HepG2 (cell line): ENCODE data around the gene INSR. TPM values are rescaled to one million over a fixed set of nuclear protein-coding genes. Genes with fewer than 3 reads are reported as not detected.

Experiments used
- GTF2F1 ChIP-seq: fragments of 150-350 bp; IDR thresholded peaks from 2 replicates; pipeline ENCODE4 v1.6.1; 2014; ENCODE audit warnings: low read length
- KDM2A ChIP-seq: sonication (generic); formaldehyde crosslinking; IDR thresholded peaks from 2 replicates; pipeline ENCODE4 v1.4.0; 2020; ENCODE audit warnings: low read depth, missing genetic modification reagents, borderline replicate concordance
- NFE2L1 ChIP-seq: sonication (generic); formaldehyde crosslinking; IDR thresholded peaks from 2 replicates; pipeline ENCODE4 v1.4.0; 2020; ENCODE audit warnings: missing genetic modification reagents, mild to moderate bottlenecking, borderline replicate concordance
- SP1 ChIP-seq, 2 experiments: fragments of 450-650 bp in 1 of 2; sonication (generic) in 1 of 2; formaldehyde crosslinking in 1 of 2; IDR thresholded peaks; 2 replicates each; pipeline versions ENCODE4 v1.4.0 to v1.6.1; 2016 to 2020; ENCODE audit warnings: missing genetic modification reagents in 1 of 2
- TGIF2 ChIP-seq: IDR thresholded peaks from 2 replicates; pipeline ENCODE4 v1.6.1; 2016; ENCODE audit warnings: control low read depth, missing compliant biosample characterization
- ZFP41 ChIP-seq: sonication (generic); formaldehyde crosslinking; IDR thresholded peaks from 2 replicates; pipeline ENCODE4 v1.4.0; 2020; ENCODE audit warnings: mild to moderate bottlenecking, missing genetic modification reagents, borderline replicate concordance
- ZNF547 ChIP-seq: sonication (generic); formaldehyde crosslinking; IDR thresholded peaks from 2 replicates; pipeline ENCODE4 v1.5.1; 2020; ENCODE audit warnings: mild to moderate bottlenecking, missing genetic modification reagents
- ZNF558 ChIP-seq: sonication (generic); formaldehyde crosslinking; IDR thresholded peaks from 2 replicates; pipeline ENCODE4 v1.9.0; 2022; ENCODE audit warnings: mild to moderate bottlenecking, missing genetic modification reagents, borderline replicate concordance
- polyA plus RNA-seq, 8 experiments: library from polyadenylated mRNA; depleted of rRNA in 3 of 8; stranded (reverse) in 7 of 8; unstranded in 1 of 8; fragments of >200 nt; fragmentation: Illumina TruSeq in 4 of 8; extraction: Trizol in 4 of 8; gene quantifications; 2 replicates each; pipeline versions ENCODE4 v1.2.1 to v1.2.3, GENCODE V29; 2011 to 2016; ENCODE audit warnings: low read depth in 4 of 8, missing spikeins in 1 of 8, mixed read lengths in 1 of 8; ENCODE audit not compliant: insufficient read depth in 1 of 8
- total RNA-seq, 5 experiments: library from RNA; depleted of rRNA; stranded (reverse); fragments of >200 nt; fragmentation: Illumina TruSeq; extraction: Trizol; gene quantifications; 2 replicates each; pipeline ENCODE4 v1.2.3, GENCODE V29; 2016; ENCODE audit warnings: low read depth in 1 of 5
- TF ChIP-seq, protein P1 (sequence below): sonication (generic); formaldehyde crosslinking; conservative IDR thresholded peaks from 2 replicates; pipeline ENCODE4 v1.4.0; 2020; ENCODE audit warnings: mild to moderate bottlenecking, missing genetic modification reagents, moderate library complexity
- TF ChIP-seq, protein P2 (sequence below): sonication (generic); formaldehyde crosslinking; IDR thresholded peaks from 2 replicates; pipeline ENCODE4 v1.4.0; 2020; ENCODE audit warnings: missing genetic modification reagents, mild to moderate bottlenecking, borderline replicate concordance
- TF ChIP-seq, protein P3 (sequence below): sonication (generic); formaldehyde crosslinking; IDR thresholded peaks from 2 replicates; pipeline ENCODE4 v1.5.0; 2020; ENCODE audit warnings: mild to moderate bottlenecking, missing genetic modification reagents, borderline replicate concordance
- TF ChIP-seq, protein P4 (sequence below): sonication (generic); formaldehyde crosslinking; conservative IDR thresholded peaks from 2 replicates; pipeline ENCODE4 v1.4.0; 2020; ENCODE audit warnings: missing genetic modification reagents

The INSR gene
- total and polyA plus RNA-seq, 2 of the 13 experiments (the other 11 are each of a cell fraction or from before 2014, with no cell fraction given) = 24.2 to 29.8 TPM

DNA sequence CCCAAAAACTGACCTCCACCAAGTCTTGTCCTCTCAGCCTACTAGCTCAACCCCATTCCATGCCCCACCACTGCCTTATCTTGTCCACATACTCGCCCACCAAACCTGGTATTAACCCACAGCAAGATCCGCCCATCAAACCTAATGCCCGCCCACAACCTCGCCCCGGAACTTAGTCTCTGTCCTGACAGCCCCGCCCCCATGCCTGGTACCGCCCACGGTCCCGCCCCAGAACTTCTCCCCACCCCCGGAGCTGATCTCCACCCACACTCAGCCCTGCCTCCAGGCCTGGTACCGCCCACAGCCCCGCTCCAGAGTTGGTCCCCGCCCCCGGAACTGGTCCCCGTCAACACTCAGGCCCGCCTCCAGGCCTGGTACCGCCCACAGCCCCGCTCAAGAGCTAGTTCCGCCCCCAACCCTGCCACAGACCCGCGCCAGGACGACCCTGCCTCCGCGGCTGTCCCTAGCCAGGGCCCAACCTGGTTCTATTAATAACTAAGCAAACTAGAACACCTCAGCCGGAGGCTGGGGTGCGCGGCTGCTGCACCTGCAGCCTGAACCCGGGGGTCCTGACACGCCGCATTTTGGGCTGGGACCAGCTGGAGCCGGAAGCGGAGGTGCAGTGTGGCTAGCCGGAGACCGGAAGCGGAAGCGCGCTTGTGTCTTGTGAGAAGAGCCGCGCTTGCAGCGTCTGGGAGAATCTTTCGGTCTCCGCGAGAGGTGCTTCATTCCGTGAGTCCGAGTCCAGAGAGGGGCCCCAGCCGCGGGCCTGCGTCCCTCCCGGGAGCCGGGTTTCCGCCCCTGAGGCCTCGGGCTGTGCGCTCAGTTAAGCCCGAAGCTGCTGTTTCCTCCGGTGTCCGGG lies 224.9 kb downstream of the INSR start, which contains the start of gene ZNF557 (continued):
- TF ChIP-seq NFE2L1 (CRISPR knock-in tag) (0 out of 2 replicates have a peak, but pooled peaks have one; percentile 16), GTF2F1 (no peak), ZFP41 (CRISPR knock-in tag) (0 out of 2 replicates have a peak, but pooled peaks have one; percentile 40), ZNF558 (CRISPR knock-in tag) (0 out of 2 replicates have a peak, but pooled peaks have one; percentile 25), KDM2A (CRISPR knock-in tag) (peak; percentile 67), SP1 (IDR thresholded peaks at IDR 0.05) (peak; percentile 20; the same call in 1 of the 2 replicates), SP1 (CRISPR knock-in tag; IDR thresholded peaks at IDR 0.05) (peak; percentile 47), ZNF547 (CRISPR knock-in tag) (0 out of 2 replicates have a peak, but pooled peaks have one; percentile 57), TGIF2 (CRISPR knock-in tag) (peak; percentile 66; the same call in 1 of the 2 replicates)
- TF ChIP-seq, protein P1, sequence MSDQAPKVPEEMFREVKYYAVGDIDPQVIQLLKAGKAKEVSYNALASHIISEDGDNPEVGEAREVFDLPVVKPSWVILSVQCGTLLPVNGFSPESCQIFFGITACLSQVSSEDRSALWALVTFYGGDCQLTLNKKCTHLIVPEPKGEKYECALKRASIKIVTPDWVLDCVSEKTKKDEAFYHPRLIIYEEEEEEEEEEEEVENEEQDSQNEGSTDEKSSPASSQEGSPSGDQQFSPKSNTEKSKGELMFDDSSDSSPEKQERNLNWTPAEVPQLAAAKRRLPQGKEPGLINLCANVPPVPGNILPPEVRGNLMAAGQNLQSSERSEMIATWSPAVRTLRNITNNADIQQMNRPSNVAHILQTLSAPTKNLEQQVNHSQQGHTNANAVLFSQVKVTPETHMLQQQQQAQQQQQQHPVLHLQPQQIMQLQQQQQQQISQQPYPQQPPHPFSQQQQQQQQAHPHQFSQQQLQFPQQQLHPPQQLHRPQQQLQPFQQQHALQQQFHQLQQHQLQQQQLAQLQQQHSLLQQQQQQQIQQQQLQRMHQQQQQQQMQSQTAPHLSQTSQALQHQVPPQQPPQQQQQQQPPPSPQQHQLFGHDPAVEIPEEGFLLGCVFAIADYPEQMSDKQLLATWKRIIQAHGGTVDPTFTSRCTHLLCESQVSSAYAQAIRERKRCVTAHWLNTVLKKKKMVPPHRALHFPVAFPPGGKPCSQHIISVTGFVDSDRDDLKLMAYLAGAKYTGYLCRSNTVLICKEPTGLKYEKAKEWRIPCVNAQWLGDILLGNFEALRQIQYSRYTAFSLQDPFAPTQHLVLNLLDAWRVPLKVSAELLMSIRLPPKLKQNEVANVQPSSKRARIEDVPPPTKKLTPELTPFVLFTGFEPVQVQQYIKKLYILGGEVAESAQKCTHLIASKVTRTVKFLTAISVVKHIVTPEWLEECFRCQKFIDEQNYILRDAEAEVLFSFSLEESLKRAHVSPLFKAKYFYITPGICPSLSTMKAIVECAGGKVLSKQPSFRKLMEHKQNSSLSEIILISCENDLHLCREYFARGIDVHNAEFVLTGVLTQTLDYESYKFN = peak; percentile 23; the same call in 1 of the 2 replicates
- TF ChIP-seq, protein P2, sequence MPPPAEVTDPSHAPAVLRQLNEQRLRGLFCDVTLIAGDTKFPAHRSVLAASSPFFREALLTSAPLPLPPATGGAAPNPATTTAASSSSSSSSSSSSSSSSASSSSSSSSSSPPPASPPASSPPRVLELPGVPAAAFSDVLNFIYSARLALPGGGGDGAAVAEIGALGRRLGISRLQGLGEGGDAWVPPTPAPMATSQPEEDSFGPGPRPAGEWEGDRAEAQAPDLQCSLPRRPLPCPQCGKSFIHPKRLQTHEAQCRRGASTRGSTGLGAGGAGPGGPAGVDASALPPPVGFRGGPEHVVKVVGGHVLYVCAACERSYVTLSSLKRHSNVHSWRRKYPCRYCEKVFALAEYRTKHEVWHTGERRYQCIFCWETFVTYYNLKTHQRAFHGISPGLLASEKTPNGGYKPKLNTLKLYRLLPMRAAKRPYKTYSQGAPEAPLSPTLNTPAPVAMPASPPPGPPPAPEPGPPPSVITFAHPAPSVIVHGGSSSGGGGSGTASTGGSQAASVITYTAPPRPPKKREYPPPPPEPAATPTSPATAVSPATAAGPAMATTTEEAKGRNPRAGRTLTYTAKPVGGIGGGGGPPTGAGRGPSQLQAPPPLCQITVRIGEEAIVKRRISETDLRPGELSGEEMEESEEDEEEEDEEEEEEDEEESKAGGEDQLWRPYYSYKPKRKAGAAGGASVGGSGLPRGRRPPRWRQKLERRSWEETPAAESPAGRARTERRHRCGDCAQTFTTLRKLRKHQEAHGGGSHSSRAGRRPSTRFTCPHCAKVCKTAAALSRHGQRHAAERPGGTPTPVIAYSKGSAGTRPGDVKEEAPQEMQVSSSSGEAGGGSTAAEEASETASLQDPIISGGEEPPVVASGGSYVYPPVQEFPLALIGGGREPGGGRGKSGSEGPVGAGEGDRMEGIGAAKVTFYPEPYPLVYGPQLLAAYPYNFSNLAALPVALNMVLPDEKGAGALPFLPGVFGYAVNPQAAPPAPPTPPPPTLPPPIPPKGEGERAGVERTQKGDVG (CRISPR knock-in tag) = no peak
- TF ChIP-seq, protein P3, sequence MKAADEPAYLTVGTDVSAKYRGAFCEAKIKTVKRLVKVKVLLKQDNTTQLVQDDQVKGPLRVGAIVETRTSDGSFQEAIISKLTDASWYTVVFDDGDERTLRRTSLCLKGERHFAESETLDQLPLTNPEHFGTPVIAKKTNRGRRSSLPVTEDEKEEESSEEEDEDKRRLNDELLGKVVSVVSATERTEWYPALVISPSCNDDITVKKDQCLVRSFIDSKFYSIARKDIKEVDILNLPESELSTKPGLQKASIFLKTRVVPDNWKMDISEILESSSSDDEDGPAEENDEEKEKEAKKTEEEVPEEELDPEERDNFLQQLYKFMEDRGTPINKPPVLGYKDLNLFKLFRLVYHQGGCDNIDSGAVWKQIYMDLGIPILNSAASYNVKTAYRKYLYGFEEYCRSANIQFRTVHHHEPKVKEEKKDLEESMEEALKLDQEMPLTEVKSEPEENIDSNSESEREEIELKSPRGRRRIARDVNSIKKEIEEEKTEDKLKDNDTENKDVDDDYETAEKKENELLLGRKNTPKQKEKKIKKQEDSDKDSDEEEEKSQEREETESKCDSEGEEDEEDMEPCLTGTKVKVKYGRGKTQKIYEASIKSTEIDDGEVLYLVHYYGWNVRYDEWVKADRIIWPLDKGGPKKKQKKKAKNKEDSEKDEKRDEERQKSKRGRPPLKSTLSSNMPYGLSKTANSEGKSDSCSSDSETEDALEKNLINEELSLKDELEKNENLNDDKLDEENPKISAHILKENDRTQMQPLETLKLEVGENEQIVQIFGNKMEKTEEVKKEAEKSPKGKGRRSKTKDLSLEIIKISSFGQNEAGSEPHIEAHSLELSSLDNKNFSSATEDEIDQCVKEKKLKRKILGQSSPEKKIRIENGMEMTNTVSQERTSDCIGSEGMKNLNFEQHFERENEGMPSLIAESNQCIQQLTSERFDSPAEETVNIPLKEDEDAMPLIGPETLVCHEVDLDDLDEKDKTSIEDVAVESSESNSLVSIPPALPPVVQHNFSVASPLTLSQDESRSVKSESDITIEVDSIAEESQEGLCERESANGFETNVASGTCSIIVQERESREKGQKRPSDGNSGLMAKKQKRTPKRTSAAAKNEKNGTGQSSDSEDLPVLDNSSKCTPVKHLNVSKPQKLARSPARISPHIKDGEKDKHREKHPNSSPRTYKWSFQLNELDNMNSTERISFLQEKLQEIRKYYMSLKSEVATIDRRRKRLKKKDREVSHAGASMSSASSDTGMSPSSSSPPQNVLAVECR (CRISPR knock-in tag) = peak; percentile 98
- TF ChIP-seq, protein P4, sequence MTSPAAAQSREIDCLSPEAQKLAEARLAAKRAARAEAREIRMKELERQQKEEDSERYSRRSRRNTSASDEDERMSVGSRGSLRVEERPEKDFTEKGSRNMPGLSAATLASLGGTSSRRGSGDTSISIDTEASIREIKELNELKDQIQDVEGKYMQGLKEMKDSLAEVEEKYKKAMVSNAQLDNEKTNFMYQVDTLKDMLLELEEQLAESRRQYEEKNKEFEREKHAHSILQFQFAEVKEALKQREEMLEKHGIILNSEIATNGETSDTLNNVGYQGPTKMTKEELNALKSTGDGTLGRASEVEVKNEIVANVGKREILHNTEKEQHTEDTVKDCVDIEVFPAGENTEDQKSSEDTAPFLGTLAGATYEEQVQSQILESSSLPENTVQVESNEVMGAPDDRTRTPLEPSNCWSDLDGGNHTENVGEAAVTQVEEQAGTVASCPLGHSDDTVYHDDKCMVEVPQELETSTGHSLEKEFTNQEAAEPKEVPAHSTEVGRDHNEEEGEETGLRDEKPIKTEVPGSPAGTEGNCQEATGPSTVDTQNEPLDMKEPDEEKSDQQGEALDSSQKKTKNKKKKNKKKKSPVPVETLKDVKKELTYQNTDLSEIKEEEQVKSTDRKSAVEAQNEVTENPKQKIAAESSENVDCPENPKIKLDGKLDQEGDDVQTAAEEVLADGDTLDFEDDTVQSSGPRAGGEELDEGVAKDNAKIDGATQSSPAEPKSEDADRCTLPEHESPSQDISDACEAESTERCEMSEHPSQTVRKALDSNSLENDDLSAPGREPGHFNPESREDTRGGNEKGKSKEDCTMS (CRISPR knock-in tag) = no peak
